ENCODE data around the gene ALS2. TPM values are rescaled to one million over a fixed set of nuclear protein-coding genes. Genes with fewer than 3 reads are reported as not detected.

ALS2 gene
- total RNA-seq (2014; rRNA removed; shearing (Covaris generic)) = 8.3 and 9.6 TPM in 2 replicates
- total RNA-seq (2022) = 11.3 and 13.9 TPM in 2 replicates
- Bru-seq, nascent RNA = percentile 58 among the genes with signal in this experiment
- BruChase-seq, experiment 1, labeled RNA remaining after a 6-hour chase = percentile 54 among the genes with signal in this experiment
- BruChase-seq, experiment 2, labeled RNA remaining after a 2-hour chase = percentile 57 among the genes with signal in this experiment
- long read RNA-seq, transcript ALS2-206 (4 exons, 2,677 nt) = major isoform, 14 of 28 reads
- long read RNA-seq, partial matches to known transcripts = 6 of 28 reads
- long read RNA-seq, other reads (novel, unspliced or antisense) = 8 of 28 reads

GRCh38 chr2:201780674-201781493 lies at the start of gene ALS2:
Gene ALS2, minus strand, starts transcription at chr2:201780933. Its CDS starts 12,048 bp downstream, at chr2:201768885.
- Histone ChIP-seq H3K4me2 (ENCODE audit: low read length) (peak within 1 kb of the TSS; percentile 95), H4K20me1 (ENCODE audit: insufficient read depth, low read length) (no peaks in the 10 kb centered on the region), H2AFZ (ENCODE audit: low read length) (peak within 1 kb of the TSS; percentile 99), H3K36me3 (ENCODE audit: insufficient read depth, low read length) (no peaks in the 10 kb centered on the region), H3K79me2 (ENCODE audit: insufficient read depth, low read depth, low read length) (peaks cover 15% of the 10 kb centered on the region), H3K4me3 (ENCODE audit: low read depth, low read length, poor library complexity, severe bottlenecking) (peak within 1 kb of the TSS; percentile 84), H3K9me3 (ENCODE audit: low read length) (no peaks in the 10 kb centered on the region), H3K9me2 (ENCODE audit: insufficient read depth, low read length) (no peaks in the 10 kb centered on the region), H3K27ac (ENCODE audit: low read depth, low read length, poor library complexity, severe bottlenecking) (peak within 1 kb of the TSS; percentile 47), H3K4me1 (ENCODE audit: insufficient read depth, low read length, poor library complexity, severe bottlenecking) (peaks cover 22% of the 10 kb centered on the region)
- TF ChIP-seq EZH2phosphoT487 (IDR thresholded peaks at IDR 0.05; ENCODE audit: borderline replicate concordance, low read depth, low read length) = no peak
- TF ChIP-seq, protein P1, sequence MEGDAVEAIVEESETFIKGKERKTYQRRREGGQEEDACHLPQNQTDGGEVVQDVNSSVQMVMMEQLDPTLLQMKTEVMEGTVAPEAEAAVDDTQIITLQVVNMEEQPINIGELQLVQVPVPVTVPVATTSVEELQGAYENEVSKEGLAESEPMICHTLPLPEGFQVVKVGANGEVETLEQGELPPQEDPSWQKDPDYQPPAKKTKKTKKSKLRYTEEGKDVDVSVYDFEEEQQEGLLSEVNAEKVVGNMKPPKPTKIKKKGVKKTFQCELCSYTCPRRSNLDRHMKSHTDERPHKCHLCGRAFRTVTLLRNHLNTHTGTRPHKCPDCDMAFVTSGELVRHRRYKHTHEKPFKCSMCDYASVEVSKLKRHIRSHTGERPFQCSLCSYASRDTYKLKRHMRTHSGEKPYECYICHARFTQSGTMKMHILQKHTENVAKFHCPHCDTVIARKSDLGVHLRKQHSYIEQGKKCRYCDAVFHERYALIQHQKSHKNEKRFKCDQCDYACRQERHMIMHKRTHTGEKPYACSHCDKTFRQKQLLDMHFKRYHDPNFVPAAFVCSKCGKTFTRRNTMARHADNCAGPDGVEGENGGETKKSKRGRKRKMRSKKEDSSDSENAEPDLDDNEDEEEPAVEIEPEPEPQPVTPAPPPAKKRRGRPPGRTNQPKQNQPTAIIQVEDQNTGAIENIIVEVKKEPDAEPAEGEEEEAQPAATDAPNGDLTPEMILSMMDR (conservative IDR thresholded peaks at IDR 0.05; ENCODE audit: low read length) = no peak
- POLR2A ChIA-PET = interaction anchor here (0.5 to 2.1 kb wide), 22 partner anchors 8 to 1069 kb away, joined by 3 to 8 read pairs (median 3); partner anchors contain the start of gene TMEM237
- DNase-seq (ENCODE audit: low spot score) = peak; percentile 94
- TSS peak; percentile 79 for BruUV-seq (replicated peaks)
- CTCF ChIA-PET (ENCODE audit: unreplicated experiment) = no interaction called here
- intact Hi-C loops (cut with micrococcal nuclease; ENCODE audit: unreplicated experiment) = loop anchor here (1.0 kb wide), 1 partner anchor 330 kb away; the partner anchor contains the start of genes STRADB and TRAK2

DNA sequence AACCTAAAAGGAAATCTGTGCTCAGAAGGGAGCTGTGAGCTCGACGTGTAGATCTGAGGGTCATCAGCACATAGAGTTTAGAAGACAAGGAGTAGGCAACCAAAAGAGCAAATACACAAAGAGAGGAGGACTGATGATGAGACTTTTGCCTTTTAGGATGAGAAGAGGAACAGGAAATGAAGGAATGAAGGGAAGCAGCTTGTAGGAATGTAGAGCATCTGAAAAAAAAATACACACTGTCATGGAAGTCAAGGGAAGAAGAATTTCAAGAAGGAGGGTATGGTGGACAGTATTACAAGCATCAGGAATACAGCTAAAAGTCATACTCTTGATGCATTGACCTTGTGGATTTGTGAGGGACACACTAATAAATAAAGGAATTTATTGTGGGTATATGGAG lies 47.5 kb upstream of the ALS2 start:
- Histone ChIP-seq H3K79me2 (ENCODE audit: insufficient read depth, low read depth, low read length) (no peaks in the 10 kb centered on the region), H4K20me1 (ENCODE audit: insufficient read depth, low read length) (no peaks in the 10 kb centered on the region), H3K4me2 (ENCODE audit: low read length) (no peak overlapping the region), H3K36me3 (ENCODE audit: insufficient read depth, low read length) (no peaks in the 10 kb centered on the region), H3K27ac (ENCODE audit: low read depth, low read length, poor library complexity, severe bottlenecking) (no peak overlapping the region), H3K9me2 (ENCODE audit: insufficient read depth, low read length) (no peaks in the 10 kb centered on the region), H3K4me3 (ENCODE audit: low read depth, low read length, poor library complexity, severe bottlenecking) (no peak overlapping the region), H3K9me3 (ENCODE audit: low read length) (no peaks in the 10 kb centered on the region), H3K4me1 (ENCODE audit: insufficient read depth, low read length, poor library complexity, severe bottlenecking) (no peaks in the 10 kb centered on the region), H2AFZ (ENCODE audit: low read length) (no peak overlapping the region)
- intact Hi-C loops (cut with micrococcal nuclease; ENCODE audit: unreplicated experiment) = no loop called here
- ChIA-PET CTCF (ENCODE audit: unreplicated experiment) (no interaction called here), POLR2A (interaction anchor here (0.8 kb wide), 1 partner anchor 291 kb away, joined by 3 read pairs; no protein-coding TSS in a partner anchor)
- TF ChIP-seq EZH2phosphoT487 (IDR thresholded peaks at IDR 0.05; ENCODE audit: borderline replicate concordance, low read depth, low read length) = no peak
- TF ChIP-seq, protein P1 (conservative IDR thresholded peaks at IDR 0.05; ENCODE audit: low read length) = no peak
- BruUV-seq (replicated peaks) = no TSS peak
- no peak for DNase-seq (ENCODE audit: low spot score)
